ENCODE data around the gene THRB. TPM values are rescaled to one million over a fixed set of nuclear protein-coding genes. Genes with fewer than 3 reads are reported as not detected.

The THRB gene
- total and polyA plus RNA-seq, 2 experiments from 2014 or later: 3.3 to 5.1 TPM

DNA sequence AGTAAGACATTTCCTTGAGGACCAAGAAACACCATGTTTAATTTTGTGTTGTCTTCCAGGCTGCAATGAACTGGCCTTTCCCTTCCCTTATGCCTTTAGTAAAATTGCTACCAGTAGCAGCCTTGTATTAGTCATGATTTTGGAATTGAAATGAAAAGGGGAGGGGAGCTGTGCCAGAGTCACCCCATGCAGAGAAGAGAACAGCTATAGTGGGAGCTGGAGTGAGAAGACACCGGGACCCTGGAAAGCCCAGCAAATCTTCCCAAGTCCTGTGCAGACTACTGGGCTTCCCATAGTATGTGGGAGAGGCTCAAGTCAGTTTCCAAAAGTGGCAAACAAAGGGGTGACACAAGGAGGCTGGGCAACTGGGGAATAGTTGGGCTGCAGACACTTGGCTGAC lies 371.1 kb downstream of the THRB start:
- in situ Hi-C loops (cut with MboI): no loop called here
- H3K27ac ChIP-seq: no peak overlapping the region
- H3K9me3 ChIP-seq (ENCODE audit: low read depth): no peaks in the 10 kb centered on the region
- peak overlapping the region; percentile 40 for H3K4me2 ChIP-seq (ENCODE audit: unreplicated experiment)
- H3K4me1 ChIP-seq (ENCODE audit: insufficient read depth): peaks cover 33% of the 10 kb centered on the region
- no peaks in the 10 kb centered on the region for H4K20me1 ChIP-seq (ENCODE audit: insufficient read depth)
- peak; percentile 59 for DNase-seq
- no peaks in the 10 kb centered on the region for H3K27me3 ChIP-seq (replicated peaks; ENCODE audit: insufficient read depth)
- no peaks in the 10 kb centered on the region for H3K36me3 ChIP-seq (ENCODE audit: low read depth)
- 0 out of 2 replicates have a peak overlapping the region, but pooled peaks have one; percentile 8 for H2AFZ ChIP-seq
- peaks cover 20% of the 10 kb centered on the region for H3F3A ChIP-seq (ENCODE audit: insufficient read depth)
- no peak overlapping the region for H3K9ac ChIP-seq
- peak overlapping the region; percentile 7; the same call in 1 of the 2 replicates for H3K4me3 ChIP-seq
- 12 to 14% methylated on average over 1 of the region's 1 CpG for WGBS, 2 experiments (ENCODE audit: low coverage in 1 of 2, low lambda C conversion rate in 2 of 2, missing lambda C conversion rate in 2 of 2)
- H3K79me2 ChIP-seq (ENCODE audit: insufficient read depth): no peaks in the 10 kb centered on the region
- no peak for TF ChIP-seq EZH2phosphoT487 (IDR thresholded peaks at IDR 0.05; ENCODE audit: insufficient read depth, low read depth)
- no peak for TF ChIP-seq EZH2 (IDR thresholded peaks at IDR 0.05; ENCODE audit: insufficient read depth, poor library complexity, severe bottlenecking)
- H3K9me2 ChIP-seq (ENCODE audit: insufficient read depth): no peaks in the 10 kb centered on the region

DNA sequence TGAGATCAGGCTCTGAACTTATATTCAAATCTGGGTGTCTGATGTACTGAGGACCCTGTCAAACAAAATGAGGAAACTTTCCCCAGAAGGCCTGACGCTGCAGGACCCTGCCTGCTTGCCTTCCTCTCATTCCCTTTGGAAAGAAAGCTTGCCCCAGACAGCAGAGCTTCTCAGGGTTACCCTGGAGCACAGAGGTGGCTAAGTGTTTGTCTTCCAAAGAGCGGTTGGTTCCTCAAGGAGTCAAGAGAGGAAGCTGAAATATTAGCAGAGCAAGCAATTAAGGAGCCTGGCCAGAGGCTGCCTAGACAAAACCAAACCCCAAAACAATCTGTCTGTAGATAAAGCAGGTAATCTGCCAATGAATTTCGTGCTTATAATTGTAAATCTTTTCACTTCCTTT lies 374.2 kb downstream of the THRB start:
- Histone ChIP-seq H3F3A (ENCODE audit: insufficient read depth) (peaks cover 8% of the 10 kb centered on the region; the same call in 1 of the 2 replicates), H2AFZ (no peak overlapping the region), H3K9me2 (ENCODE audit: insufficient read depth) (no peaks in the 10 kb centered on the region), H4K20me1 (ENCODE audit: insufficient read depth) (no peaks in the 10 kb centered on the region), H3K36me3 (ENCODE audit: low read depth) (no peaks in the 10 kb centered on the region), H3K27me3 (replicated peaks; ENCODE audit: insufficient read depth) (no peaks in the 10 kb centered on the region), H3K9me3 (ENCODE audit: low read depth) (no peaks in the 10 kb centered on the region), H3K27ac (no peak overlapping the region), H3K79me2 (ENCODE audit: insufficient read depth) (no peaks in the 10 kb centered on the region), H3K4me2 (ENCODE audit: unreplicated experiment) (no peak overlapping the region), H3K4me1 (ENCODE audit: insufficient read depth) (peaks cover 22% of the 10 kb centered on the region), H3K4me3 (no peak overlapping the region), H3K9ac (no peak overlapping the region)
- in situ Hi-C loops (cut with MboI): no loop called here
- TF ChIP-seq EZH2 (IDR thresholded peaks at IDR 0.05; ENCODE audit: insufficient read depth, poor library complexity, severe bottlenecking): no peak
- no peak for TF ChIP-seq EZH2phosphoT487 (IDR thresholded peaks at IDR 0.05; ENCODE audit: insufficient read depth, low read depth)
- 85 to 89% methylated on average over 3 of the region's 3 CpGs for WGBS, 2 experiments (ENCODE audit: low coverage in 1 of 2, low lambda C conversion rate in 2 of 2, missing lambda C conversion rate in 2 of 2)
- DNase-seq: no peak

DNA sequence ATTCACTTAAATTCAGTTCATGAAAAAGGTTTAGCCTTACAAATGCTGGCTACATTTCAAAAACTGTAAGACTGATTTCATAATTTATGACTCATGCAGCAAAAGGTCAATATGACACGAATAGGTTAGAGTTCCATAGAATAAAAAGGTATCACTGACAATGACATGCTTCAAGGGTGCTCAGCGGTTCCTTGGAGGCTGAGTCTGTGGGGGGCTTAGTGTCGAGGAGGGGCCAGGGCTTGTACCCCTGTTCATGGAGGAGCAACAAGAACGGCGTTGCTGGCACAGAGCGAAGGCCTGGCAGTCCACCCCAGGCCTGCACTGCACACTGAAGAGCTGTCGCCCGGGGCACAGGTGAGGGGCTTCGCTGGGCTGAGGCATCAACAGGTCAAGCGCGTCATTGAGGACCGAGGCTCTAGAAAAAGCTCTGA lies 375.3 kb downstream of the THRB start:
- Histone ChIP-seq H3K9me2 (ENCODE audit: insufficient read depth) (no peaks in the 10 kb centered on the region), H3F3A (ENCODE audit: insufficient read depth) (peaks cover 8% of the 10 kb centered on the region; the same call in 1 of the 2 replicates), H3K27me3 (replicated peaks; ENCODE audit: insufficient read depth) (no peaks in the 10 kb centered on the region), H3K4me2 (ENCODE audit: unreplicated experiment) (peak overlapping the region; percentile 19), H3K36me3 (ENCODE audit: low read depth) (no peaks in the 10 kb centered on the region), H3K4me3 (no peak overlapping the region), H2AFZ (no peak overlapping the region), H4K20me1 (ENCODE audit: insufficient read depth) (no peaks in the 10 kb centered on the region), H3K9ac (no peak overlapping the region), H3K9me3 (ENCODE audit: low read depth) (no peaks in the 10 kb centered on the region), H3K79me2 (ENCODE audit: insufficient read depth) (no peaks in the 10 kb centered on the region), H3K27ac (no peak overlapping the region), H3K4me1 (ENCODE audit: insufficient read depth) (peaks cover 22% of the 10 kb centered on the region)
- WGBS, 2 experiments (ENCODE audit: low coverage in 1 of 2, low lambda C conversion rate in 2 of 2, missing lambda C conversion rate in 2 of 2): 81 to 83% methylated on average over 12 of the region's 12 CpGs
- in situ Hi-C loops (cut with MboI): no loop called here
- TF ChIP-seq EZH2phosphoT487 (IDR thresholded peaks at IDR 0.05; ENCODE audit: insufficient read depth, low read depth) (no peak), EZH2 (IDR thresholded peaks at IDR 0.05; ENCODE audit: insufficient read depth, poor library complexity, severe bottlenecking) (no peak)
- peak; percentile 87 for DNase-seq

DNA sequence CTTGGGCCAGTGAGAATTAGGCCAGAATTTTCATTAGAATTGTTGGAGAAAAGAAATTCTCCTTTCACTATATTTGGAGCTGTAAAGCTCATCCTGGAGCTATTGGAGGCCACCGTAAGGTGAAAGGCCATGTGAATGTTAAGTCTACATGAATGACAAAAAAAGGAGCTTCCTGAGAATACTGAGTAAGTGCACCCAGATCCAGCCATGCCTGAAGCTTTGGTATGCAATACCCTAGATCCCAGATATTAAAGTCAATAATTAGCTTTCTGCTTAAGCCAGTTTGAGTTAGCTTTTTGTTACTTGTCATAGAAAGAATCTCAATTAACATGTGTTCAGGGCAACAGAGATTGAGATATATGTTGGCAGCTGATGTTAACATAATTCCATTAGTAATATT lies 377.1 kb downstream of the THRB start:
- TF ChIP-seq EZH2 (IDR thresholded peaks at IDR 0.05; ENCODE audit: insufficient read depth, poor library complexity, severe bottlenecking): no peak
- TF ChIP-seq EZH2phosphoT487 (IDR thresholded peaks at IDR 0.05; ENCODE audit: insufficient read depth, low read depth): no peak
- Histone ChIP-seq H3K79me2 (ENCODE audit: insufficient read depth) (no peaks in the 10 kb centered on the region), H3K27ac (no peak overlapping the region), H2AFZ (no peak overlapping the region), H3K4me3 (no peak overlapping the region), H3K9ac (no peak overlapping the region), H3F3A (ENCODE audit: insufficient read depth) (no peaks in the 10 kb centered on the region; the same call in 1 of the 2 replicates), H3K36me3 (ENCODE audit: low read depth) (no peaks in the 10 kb centered on the region), H4K20me1 (ENCODE audit: insufficient read depth) (no peaks in the 10 kb centered on the region), H3K9me3 (ENCODE audit: low read depth) (no peaks in the 10 kb centered on the region), H3K27me3 (replicated peaks; ENCODE audit: insufficient read depth) (no peaks in the 10 kb centered on the region), H3K9me2 (ENCODE audit: insufficient read depth) (no peaks in the 10 kb centered on the region), H3K4me1 (ENCODE audit: insufficient read depth) (peaks cover 7% of the 10 kb centered on the region), H3K4me2 (ENCODE audit: unreplicated experiment) (no peak overlapping the region)
- no peak for DNase-seq
- 93 to 94% methylated on average over 1 of the region's 1 CpG for WGBS, 2 experiments (ENCODE audit: low coverage in 1 of 2, low lambda C conversion rate in 2 of 2, missing lambda C conversion rate in 2 of 2)
- in situ Hi-C loops (cut with MboI): no loop called here

DNA sequence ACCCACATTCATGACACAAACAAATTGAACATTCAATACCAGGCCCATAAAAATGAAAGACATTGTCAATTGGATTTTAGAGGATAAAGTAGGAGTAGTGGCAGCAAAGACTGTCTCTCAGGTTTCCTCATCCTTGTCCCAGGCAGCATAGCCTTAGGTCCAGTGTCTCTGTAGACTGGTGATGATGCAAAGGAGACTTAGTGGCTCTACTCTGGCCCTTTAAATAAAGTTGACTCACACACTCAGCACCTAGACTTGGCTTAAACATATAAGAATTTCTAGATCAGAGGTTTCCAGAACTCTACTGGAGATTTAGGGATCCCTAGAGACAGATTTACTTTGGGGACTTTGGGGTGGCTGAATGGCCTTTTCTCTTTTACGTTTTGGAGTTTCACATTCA lies 382.9 kb downstream of the THRB start:
- Histone ChIP-seq H3K4me2 (ENCODE audit: unreplicated experiment) (no peak overlapping the region), H3K4me3 (no peak overlapping the region), H3K9ac (no peak overlapping the region), H3K36me3 (ENCODE audit: low read depth) (no peaks in the 10 kb centered on the region), H3K79me2 (ENCODE audit: insufficient read depth) (no peaks in the 10 kb centered on the region), H3K9me3 (ENCODE audit: low read depth) (no peaks in the 10 kb centered on the region), H2AFZ (no peak overlapping the region), H3K27me3 (replicated peaks; ENCODE audit: insufficient read depth) (no peaks in the 10 kb centered on the region), H3K27ac (no peak overlapping the region), H3K4me1 (ENCODE audit: insufficient read depth) (peaks cover 15% of the 10 kb centered on the region), H3F3A (ENCODE audit: insufficient read depth) (peaks cover 8% of the 10 kb centered on the region; the same call in 1 of the 2 replicates), H3K9me2 (ENCODE audit: insufficient read depth) (no peaks in the 10 kb centered on the region), H4K20me1 (ENCODE audit: insufficient read depth) (no peaks in the 10 kb centered on the region)
- 47 to 56% methylated on average over 1 of the region's 1 CpG for WGBS, 2 experiments (ENCODE audit: low coverage in 1 of 2, low lambda C conversion rate in 2 of 2, missing lambda C conversion rate in 2 of 2)
- peak; percentile 53 for DNase-seq
- in situ Hi-C loops (cut with MboI): no loop called here
- TF ChIP-seq EZH2phosphoT487 (IDR thresholded peaks at IDR 0.05; ENCODE audit: insufficient read depth, low read depth): no peak
- TF ChIP-seq EZH2 (IDR thresholded peaks at IDR 0.05; ENCODE audit: insufficient read depth, poor library complexity, severe bottlenecking): no peak

All from GM23248 (cell line).